ENCODE results near the gene SLC35F5. TPM values are rescaled to one million over a fixed set of nuclear protein-coding genes. Genes with fewer than 3 reads are reported as not detected.
A peak's percentile ranks its signal among the peaks of the same experiment; 100 is the strongest.

Gene SLC35F5
- total RNA-seq, 2 donors from 2014 or later: 29.1 to 29.8 TPM

GRCh38 chr2:113769555-113769954 is 13.1 kb upstream of the SLC35F5 start:
- Mint-ChIP-seq H3K4me3 (no peak overlapping the region), H3K27ac (no peak overlapping the region), H3K4me1 (ENCODE audit: low read depth) (no peaks in the 10 kb centered on the region), H3K9me3 (peaks cover 0 to 4% of the 10 kb centered on the region in 2 donors), H3K36me3 (ENCODE audit: insufficient read depth in 2 of 2) (peaks cover 2% of the 10 kb centered on the region in 2 donors), H3K27me3 (ENCODE audit: low read depth) (no peaks in the 10 kb centered on the region)
- DNase-seq (no peak), ATAC-seq (replicated peaks in 1 of 2) (no peak)

DNA sequence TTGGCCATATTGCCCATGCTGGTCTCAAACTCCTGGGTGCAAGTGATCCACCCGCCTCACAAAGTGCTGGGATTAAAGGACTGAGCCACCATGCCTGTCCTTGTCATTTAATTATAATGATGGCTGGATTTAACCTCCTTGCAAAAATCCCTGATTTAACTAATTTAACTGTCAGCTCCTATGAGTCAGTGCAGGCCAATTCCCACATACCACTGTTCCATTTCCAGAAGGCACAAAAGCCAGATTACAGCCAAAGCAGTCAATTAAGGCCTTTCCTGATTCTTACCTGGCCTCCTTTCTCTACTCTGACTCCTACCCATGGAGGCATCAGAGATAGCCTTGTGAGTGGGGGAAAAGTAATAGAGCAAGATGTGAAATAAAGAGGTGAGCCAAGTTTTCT is 12.3 kb upstream of the SLC35F5 start:
- ATAC-seq (replicated peaks in 1 of 2) (no peak), DNase-seq (no peak)
- Mint-ChIP-seq H3K27me3 (ENCODE audit: low read depth) (no peaks in the 10 kb centered on the region), H3K36me3 (ENCODE audit: insufficient read depth in 2 of 2) (peaks cover 2% of the 10 kb centered on the region in 2 donors), H3K4me3 (no peak overlapping the region), H3K4me1 (ENCODE audit: low read depth) (no peaks in the 10 kb centered on the region), H3K9me3 (peaks cover 0 to 4% of the 10 kb centered on the region in 2 donors), H3K27ac (no peak overlapping the region)

GRCh38 chr2:113767811-113768460 is 11.5 kb upstream of the SLC35F5 start:
- Mint-ChIP-seq H3K27ac (no peak overlapping the region), H3K27me3 (ENCODE audit: low read depth) (no peaks in the 10 kb centered on the region), H3K4me1 (ENCODE audit: low read depth) (no peaks in the 10 kb centered on the region), H3K36me3 (ENCODE audit: insufficient read depth in 2 of 2) (peaks cover 2% of the 10 kb centered on the region in 2 donors), H3K9me3 (peaks cover 0 to 4% of the 10 kb centered on the region in 2 donors), H3K4me3 (no peak overlapping the region)
- DNase-seq (no peak), ATAC-seq (replicated peaks in 1 of 2) (no peak)

DNA sequence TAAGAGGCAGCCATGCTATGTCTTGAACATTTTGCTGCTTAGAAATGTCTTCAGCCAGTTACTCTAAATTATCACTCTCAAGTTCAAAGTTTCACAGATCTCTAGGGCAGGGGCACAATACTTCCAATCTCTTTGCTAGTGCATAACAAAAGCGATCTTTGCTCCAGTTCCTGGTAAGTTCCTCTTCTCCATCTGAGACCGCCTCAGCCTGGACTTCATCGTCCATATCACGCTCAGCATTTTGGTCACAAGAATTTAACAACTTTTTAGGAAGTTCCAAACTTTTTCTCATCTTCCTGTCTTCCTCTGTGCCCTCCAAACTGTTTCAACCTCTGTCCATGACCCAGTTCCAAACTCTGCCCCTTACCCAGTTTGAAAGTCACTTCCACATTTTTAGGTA is 8.8 kb upstream of the SLC35F5 start:
- H3K9me3 Mint-ChIP-seq: peaks cover 0 to 4% of the 10 kb centered on the region in 2 donors
- no peaks in the 10 kb centered on the region for H3K4me1 Mint-ChIP-seq (ENCODE audit: low read depth)
- H3K4me3 Mint-ChIP-seq: no peak overlapping the region
- no peak for ATAC-seq (replicated peaks in 1 of 2)
- H3K36me3 Mint-ChIP-seq (ENCODE audit: insufficient read depth in 2 of 2): peaks cover 2% of the 10 kb centered on the region in 2 donors
- no peak overlapping the region for H3K27ac Mint-ChIP-seq
- DNase-seq: no peak
- no peaks in the 10 kb centered on the region for H3K27me3 Mint-ChIP-seq (ENCODE audit: low read depth)

- DNase-seq: no peak
- Mint-ChIP-seq H3K36me3 (ENCODE audit: insufficient read depth in 2 of 2) (peaks cover 2% of the 10 kb centered on the region in 2 donors), H3K9me3 (peaks cover 0 to 2% of the 10 kb centered on the region in 2 donors), H3K4me3 (no peak overlapping the region), H3K4me1 (ENCODE audit: low read depth) (peaks cover 2% of the 10 kb centered on the region), H3K27ac (no peak overlapping the region), H3K27me3 (ENCODE audit: low read depth) (no peaks in the 10 kb centered on the region)
- no peak for ATAC-seq (replicated peaks in 1 of 2)
These were observed 6.1 kb upstream of the SLC35F5 start for GRCh38 chr2:113762377-113763118.

DNA sequence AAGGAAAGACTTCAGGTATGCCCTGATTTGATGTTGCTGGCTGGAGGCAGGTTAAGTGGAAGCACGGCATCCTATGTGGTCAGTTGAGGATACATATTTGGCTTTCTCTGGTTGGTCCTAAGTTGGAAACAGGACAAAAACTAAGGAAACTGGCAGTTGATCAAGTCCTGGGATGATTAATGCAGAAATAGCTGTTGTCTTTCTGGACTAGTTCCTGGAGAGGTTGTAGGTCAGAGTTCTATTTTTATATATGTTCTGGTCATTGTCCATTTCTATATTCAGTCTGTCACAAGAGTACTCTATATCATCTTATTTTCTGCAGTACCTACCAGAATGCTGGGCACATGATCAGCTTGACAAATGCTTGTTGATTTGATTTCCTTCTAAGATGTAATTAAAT is 4.0 kb upstream of the SLC35F5 start:
- peaks cover 2 to 7% of the 10 kb centered on the region in 2 donors for H3K36me3 Mint-ChIP-seq (ENCODE audit: insufficient read depth in 2 of 2)
- no peak overlapping the region for H3K27ac Mint-ChIP-seq
- H3K9me3 Mint-ChIP-seq: peaks cover 0 to 2% of the 10 kb centered on the region in 2 donors
- H3K27me3 Mint-ChIP-seq (ENCODE audit: low read depth): no peaks in the 10 kb centered on the region
- peaks cover 13% of the 10 kb centered on the region for H3K4me1 Mint-ChIP-seq (ENCODE audit: low read depth)
- DNase-seq: no peak
- H3K4me3 Mint-ChIP-seq: no peak overlapping the region
- no peak for ATAC-seq (replicated peaks in 1 of 2)

DNA sequence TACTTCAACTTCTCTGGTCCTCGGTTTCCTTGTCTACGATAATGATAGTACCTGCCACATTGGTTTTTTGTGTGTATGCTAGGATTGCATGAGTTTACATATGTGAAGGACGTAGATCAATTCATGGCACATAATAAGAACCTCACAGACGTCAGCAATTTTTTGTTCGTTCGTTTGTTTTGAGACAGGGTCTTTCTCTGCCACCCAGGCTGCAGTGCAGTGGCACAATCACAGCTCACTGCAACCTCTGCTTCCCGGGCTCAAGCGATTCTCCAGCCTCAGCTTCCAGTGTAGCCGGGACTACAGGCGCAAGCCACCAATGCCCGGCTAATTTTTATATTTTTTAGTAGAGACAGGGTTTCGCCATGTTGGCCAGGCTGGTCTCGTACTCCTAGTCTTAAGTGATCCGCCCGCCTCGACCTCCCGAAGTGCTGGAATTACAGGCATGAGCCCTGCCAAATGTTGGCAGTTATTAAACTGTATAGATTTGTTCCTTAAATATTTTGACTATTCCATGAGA is 756 bp upstream of the SLC35F5 start:
- ATAC-seq (replicated peaks in 1 of 2) (peak in 1 of 2 donors; percentile 6), DNase-seq (peak in 1 of 2 donors; percentile 3)
- no peaks in the 10 kb centered on the region for H3K27me3 Mint-ChIP-seq (ENCODE audit: low read depth)
- H3K4me1 Mint-ChIP-seq (ENCODE audit: low read depth): peaks cover 24% of the 10 kb centered on the region
- H3K4me3 Mint-ChIP-seq: peak overlapping the region; percentile 85 to 98
- peak overlapping the region; percentile 94 for H3K27ac Mint-ChIP-seq
- H3K36me3 Mint-ChIP-seq (ENCODE audit: insufficient read depth in 2 of 2): peaks cover 2 to 10% of the 10 kb centered on the region in 2 donors
- H3K9me3 Mint-ChIP-seq: no peaks in the 10 kb centered on the region

GRCh38 chr2:113755835-113756354 is 547 bp downstream of the SLC35F5 start:
- Mint-ChIP-seq H3K36me3 (ENCODE audit: insufficient read depth in 2 of 2) (peaks cover 2 to 14% of the 10 kb centered on the region in 2 donors), H3K4me1 (ENCODE audit: low read depth) (peaks cover 27% of the 10 kb centered on the region), H3K4me3 (peak overlapping the region; percentile 85 to 98), H3K27ac (peak overlapping the region; percentile 63), H3K9me3 (no peaks in the 10 kb centered on the region), H3K27me3 (ENCODE audit: low read depth) (no peaks in the 10 kb centered on the region)
- peak; percentile 46 to 67 for DNase-seq
- ATAC-seq (replicated peaks in 1 of 2): peak; percentile 61 to 63

DNA sequence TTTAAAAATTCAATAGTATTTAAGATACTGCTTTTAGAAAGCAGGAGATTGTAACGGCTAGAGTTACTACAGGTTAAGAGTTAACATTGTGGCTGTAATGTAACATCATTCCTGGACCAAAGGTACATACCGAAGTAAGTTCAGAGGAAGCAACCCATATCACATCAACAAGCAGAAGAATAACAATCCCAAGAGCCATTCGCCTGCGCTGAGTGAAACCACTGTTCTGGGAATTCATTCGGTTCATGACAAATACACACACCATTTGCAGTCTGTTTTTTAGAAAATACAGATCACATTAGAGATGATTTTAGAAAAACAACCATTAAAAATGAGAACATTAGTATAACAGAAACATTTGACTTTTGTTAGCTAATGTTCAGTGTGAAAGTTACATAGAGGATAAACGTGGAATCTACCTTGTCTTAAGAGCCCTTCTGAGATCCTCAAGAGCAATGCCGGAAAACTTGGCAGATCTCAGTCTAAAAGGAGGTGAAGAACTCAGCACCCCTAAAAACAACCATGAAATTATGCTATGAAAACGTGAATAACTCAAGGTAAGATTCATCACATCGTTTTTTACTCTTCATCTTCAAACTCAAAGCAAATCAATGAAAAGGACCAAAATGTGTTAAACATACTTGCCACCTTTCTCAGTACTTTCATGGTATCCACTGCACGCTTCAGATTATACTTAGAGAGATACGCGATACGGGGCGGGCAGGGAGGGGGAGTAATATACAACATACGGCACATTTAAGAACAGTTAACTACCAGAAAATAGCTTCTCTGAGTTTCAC is 1.2 kb downstream of the SLC35F5 start:
- H3K36me3 Mint-ChIP-seq (ENCODE audit: insufficient read depth in 2 of 2): peaks cover 3 to 21% of the 10 kb centered on the region in 2 donors
- peak overlapping the region; percentile 85 to 98 for H3K4me3 Mint-ChIP-seq
- H3K27ac Mint-ChIP-seq: peak overlapping the region; percentile 63
- peaks cover 33% of the 10 kb centered on the region for H3K4me1 Mint-ChIP-seq (ENCODE audit: low read depth)
- no peaks in the 10 kb centered on the region for H3K27me3 Mint-ChIP-seq (ENCODE audit: low read depth)
- H3K9me3 Mint-ChIP-seq: peaks cover 0 to 2% of the 10 kb centered on the region in 2 donors
- DNase-seq (no peak), ATAC-seq (replicated peaks in 1 of 2) (no peak)

GRCh38 chr2:113754160-113754559 is 2.3 kb downstream of the SLC35F5 start:
- Mint-ChIP-seq H3K4me1 (ENCODE audit: low read depth) (peaks cover 36% of the 10 kb centered on the region), H3K9me3 (peaks cover 0 to 2% of the 10 kb centered on the region in 2 donors), H3K4me3 (peak overlapping the region in 1 of 2 donors; percentile 85), H3K27ac (no peak overlapping the region), H3K27me3 (ENCODE audit: low read depth) (no peaks in the 10 kb centered on the region), H3K36me3 (ENCODE audit: insufficient read depth in 2 of 2) (peaks cover 3 to 24% of the 10 kb centered on the region in 2 donors)
- ATAC-seq (replicated peaks in 1 of 2) (no peak), DNase-seq (no peak)

GRCh38 chr2:113750385-113750784 is 6.1 kb downstream of the SLC35F5 start:
- Mint-ChIP-seq H3K27me3 (ENCODE audit: low read depth) (no peaks in the 10 kb centered on the region), H3K4me1 (ENCODE audit: low read depth) (peaks cover 23% of the 10 kb centered on the region), H3K9me3 (peaks cover 0 to 2% of the 10 kb centered on the region in 2 donors), H3K36me3 (ENCODE audit: insufficient read depth in 2 of 2) (peaks cover 3 to 27% of the 10 kb centered on the region in 2 donors), H3K27ac (no peak overlapping the region), H3K4me3 (no peak overlapping the region)
- no peak for DNase-seq
- peak; percentile 9 to 37 for ATAC-seq (replicated peaks in 1 of 2)

GRCh38 chr2:113741091-113741490 is 15.4 kb downstream of the SLC35F5 start:
- ATAC-seq (replicated peaks in 1 of 2) (no peak), DNase-seq (no peak)
- H3K27me3 Mint-ChIP-seq (ENCODE audit: low read depth): no peaks in the 10 kb centered on the region
- peaks cover 8% of the 10 kb centered on the region for H3K4me1 Mint-ChIP-seq (ENCODE audit: low read depth)
- peaks cover 7 to 14% of the 10 kb centered on the region in 2 donors for H3K36me3 Mint-ChIP-seq (ENCODE audit: insufficient read depth in 2 of 2)
- no peak overlapping the region for H3K4me3 Mint-ChIP-seq
- H3K9me3 Mint-ChIP-seq: no peaks in the 10 kb centered on the region
- no peak overlapping the region for H3K27ac Mint-ChIP-seq

Data from activated T-cell treated with anti-CD3 and anti-CD28 coated beads, Interleukin-2, amount 50 U/mL, for 72 hours (primary cell).